Kidney capillary endothelial cell (primary cell): ENCODE data around the gene PPP1R13L.
"Not testable (repeated sequence)": the region's sequence is repeated elsewhere in the genome, so short reads cannot be mapped to it uniquely, and the experiment has no call there.

Experiments used
- DNase-seq: peaks from one replicate; pipeline ENCODE4 v3.0.0-alpha.2; 2018; ENCODE audit warnings: low spot score

PPP1R13L gene

DNA sequence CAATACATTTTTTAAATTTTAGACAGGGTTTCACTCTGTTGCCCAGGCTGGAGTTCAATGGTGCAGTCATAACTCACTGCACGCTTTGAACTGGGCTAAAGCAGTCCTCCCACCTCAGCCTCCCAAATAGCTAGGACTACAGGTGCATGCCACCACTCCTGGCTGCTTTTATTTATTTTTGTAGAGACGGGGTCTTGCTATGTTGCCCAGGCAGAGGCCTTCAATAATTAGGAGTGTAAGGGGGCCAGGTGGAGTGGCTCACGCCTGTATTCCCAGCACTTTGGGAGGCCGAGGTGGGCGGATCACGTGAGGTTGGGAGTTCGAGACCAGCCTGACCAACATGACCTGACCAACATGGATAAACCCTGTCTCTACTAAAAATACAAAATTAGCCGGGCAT, 27.7 kb upstream of the PPP1R13L start:
- not testable (repeated sequence) for DNase-seq

DNA sequence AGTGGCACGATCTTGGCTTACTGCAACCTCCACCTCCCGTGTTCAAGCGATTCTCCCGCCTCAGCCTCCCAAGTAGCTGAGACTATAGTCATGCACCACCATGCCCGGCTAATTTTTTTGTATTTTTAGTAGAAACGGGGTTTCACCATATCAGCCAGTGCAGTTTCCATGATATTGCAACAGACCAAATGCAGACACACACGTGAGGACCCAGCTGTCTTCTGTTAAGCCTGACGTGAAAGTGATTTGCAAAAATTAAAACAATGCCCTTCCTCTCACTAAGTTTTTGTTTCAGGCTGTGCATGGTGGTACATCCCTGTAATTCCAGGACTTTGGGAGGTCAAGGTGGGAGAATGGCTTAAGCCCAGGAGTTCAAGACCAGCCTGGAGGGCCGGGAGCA, 26.1 kb upstream of the PPP1R13L start:
- DNase-seq: not testable (repeated sequence)

DNA sequence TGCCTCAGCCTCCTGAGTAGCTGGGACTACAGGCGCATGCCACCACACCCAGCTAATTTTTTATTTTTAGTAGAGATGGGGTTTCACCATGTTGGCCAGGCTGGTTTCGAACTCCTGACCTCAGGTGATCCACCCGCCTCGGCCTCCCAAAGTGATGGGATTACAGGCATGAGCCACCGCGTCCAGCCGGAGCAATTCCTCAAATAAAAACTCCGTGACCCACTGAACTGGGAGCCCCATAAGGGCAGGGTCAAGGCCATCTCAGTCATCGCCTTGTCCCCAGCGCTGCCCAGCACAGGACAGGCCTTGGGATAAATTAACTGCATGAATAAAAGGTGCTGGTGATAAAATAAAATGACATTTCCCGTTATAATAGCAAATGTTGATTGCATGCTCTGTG, 25.0 kb upstream of the PPP1R13L start:
- DNase-seq: not testable (repeated sequence)

DNA sequence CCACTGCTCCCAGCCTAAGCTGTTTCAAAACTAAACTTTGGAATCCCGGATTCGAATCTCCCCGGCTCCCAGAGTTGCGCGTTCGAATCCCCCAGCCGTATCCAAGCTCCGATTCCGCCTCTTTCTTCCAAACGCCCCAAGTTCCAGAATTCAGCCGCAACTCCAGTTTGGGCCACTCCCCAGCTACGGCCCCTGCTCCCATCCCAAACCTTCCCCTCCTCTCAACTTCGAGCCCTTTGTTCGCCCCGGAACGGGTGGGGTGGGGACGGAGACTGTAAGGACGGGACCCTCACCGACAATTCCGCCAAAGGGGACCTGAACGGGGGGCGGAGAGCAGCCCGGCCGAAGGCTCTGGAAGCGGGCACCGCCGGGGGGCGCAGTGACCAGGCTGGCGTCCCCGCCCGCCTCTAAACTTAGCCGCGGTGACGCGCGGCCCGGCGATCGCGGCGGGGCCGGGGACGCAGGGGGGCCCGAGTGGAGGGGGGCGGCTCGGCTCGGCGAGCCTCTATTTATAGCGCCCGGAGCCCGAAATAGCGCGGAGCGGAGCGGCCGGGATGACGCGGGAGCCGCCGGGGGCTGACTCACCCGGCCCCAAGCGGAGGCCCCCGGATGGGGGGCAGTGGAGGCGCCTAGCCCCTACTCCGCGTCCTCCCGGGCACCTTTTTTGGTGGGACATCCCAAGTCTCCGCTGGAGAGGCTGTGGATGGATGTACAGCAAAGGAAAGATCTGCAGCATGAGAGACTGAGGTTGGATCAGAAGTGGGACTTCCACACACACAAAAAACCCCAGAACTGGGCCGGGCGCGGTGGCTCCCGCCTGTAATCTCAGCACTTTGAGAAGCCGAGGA, 23.7 kb upstream of the PPP1R13L start:
- DNase-seq: peak; percentile 79

DNA sequence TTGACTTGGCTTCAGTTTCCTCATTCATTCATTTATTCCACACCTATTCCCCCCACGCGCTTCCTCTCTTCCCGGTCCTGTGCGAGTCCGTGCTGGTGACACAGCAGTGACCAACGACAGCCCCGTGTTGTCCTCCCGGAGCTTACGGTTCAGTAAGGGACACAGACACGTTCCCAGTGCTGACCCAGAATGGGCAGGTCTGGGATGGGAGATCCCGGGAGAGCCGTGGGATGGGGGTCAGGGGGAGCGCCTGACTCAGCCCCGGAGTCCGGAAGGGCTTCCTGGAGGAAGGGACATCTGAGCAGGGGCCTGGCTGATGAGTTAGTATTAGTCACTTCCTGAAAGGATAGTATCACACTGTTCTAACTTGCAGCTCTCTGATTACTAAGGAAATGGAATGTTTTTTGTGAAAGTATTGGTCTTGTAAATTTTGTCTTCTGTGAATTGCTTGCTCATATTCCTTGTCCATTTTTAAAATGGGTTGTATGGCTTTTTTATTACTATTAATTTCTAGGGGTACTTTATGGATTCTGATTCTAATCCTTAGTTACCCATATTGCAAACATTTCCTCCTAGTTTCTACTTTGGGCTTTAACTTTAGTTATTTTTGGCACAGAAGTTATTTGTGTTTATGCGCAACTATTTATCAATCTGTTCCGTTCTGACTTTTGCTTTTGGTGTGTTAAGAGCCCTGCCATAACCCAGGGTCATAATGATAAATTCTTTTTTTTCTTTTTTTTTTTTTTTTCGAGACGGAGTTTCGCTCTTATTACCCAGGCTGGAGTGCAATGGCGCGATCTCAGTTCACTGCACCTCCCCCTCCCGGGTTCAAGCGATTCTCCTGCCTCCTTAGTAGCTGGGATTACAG, 19.6 kb upstream of the PPP1R13L start:
- DNase-seq: peak; percentile 99

DNA sequence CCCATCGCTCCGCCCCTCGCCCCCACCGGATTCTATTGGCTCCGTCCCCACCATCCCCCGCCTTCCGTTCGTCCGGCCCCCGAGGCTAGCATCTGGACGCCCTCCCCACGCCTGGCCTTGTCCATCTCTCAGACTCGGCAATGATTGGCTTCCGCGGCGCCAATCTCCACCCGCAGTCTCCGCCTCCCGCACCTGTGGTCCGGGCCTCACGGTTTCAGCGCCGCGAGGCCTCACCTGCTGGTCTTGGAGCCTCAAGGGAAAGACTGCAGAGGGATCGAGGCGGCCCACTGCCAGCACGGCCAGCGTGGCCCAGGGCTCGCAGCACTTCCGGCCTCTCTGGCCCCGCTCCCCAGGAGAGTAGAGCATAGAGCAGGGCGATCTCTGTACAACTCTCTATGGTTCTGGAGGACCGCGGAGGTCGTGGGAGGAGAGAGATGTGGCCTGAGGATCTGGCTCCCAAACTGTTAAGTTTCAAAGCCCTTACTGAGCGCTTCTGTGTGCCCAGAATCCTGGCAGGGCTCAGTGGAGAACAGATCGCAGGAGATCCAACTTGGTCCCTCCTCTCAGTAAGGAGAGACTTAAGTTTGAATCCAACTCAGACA, 18.8 kb upstream of the PPP1R13L start, which contains the start of gene ERCC1:
Gene ERCC1 (minus strand): TSS at position 329 of the 602 bp plus-strand sequence. CDS start 543 bp downstream, outside the sequence.
- peak; percentile 88 for DNase-seq

DNA sequence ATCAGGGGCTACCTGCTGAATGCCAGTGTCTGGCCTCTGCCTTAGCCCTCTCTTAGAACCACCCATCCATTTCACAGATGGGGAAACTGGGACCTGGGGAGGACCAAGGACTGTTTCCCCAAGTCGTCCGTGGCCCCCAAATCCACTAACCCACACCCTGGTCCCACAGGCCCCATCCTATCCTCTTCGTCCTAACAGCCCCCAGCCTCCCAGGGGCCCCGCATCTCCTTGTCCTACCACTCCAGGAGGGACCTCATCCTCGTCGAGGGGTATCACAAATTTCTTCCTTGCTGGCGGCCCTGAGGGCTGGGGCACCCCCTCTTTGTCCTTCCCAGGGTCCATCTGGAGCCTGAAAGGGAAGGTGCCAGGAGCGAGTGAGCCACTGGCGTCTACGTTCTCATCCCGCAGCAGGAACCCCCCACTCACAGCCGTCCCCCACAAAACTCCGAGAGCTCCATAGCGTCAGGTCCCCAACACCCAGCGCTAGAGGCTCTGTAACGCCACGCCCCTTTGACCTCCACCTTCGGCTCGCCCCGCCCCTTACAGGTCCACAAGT, 18.2 kb upstream of the PPP1R13L start:
- DNase-seq: no peak

DNA sequence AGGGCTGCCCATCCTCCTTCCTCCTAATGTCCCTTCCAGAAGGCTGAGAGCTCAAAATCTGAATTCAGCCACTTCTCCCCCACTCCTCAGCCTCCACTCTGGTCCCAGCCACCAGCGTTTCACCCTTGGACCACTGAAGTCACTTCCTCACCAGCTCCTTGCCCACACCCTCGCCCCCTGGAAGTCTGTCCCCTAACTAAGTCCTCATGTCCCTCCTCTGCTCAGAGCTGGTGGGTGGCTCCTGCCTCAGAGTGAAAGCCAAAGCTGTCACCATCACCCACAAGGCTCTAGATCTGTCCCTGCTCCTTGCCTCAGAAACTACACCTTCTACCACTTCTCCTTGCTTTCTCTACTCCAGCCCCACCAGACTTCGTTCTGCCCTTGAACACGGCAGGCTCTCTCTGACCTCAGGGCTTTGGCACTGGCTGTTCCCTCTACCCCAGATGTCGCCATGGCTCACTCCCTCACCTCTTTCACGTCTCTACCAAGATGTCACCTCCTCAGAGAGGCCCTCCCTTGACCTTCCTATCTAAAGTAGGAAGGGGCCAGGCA, 17.2 kb upstream of the PPP1R13L start:
- DNase-seq: no peak

DNA sequence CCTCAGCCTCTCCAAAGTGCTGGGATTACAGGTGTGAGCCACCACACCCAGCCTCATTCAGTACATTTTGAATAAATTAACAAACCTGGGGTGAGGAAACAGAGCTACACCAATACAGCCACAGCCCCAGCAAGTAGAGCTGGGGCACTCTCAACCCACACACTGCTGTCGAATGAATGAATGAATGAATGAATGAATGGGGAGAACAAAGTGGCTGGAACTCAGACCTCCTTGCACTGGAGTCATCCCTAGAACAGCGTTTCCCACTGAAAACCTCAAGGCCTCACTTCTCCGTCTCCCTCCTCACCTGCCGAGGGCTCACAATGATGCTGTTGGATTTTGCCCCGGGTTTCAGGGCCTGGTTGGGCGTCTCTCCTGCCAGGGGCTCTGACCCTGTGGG, 16.0 kb upstream of the PPP1R13L start:
- no peak for DNase-seq

DNA sequence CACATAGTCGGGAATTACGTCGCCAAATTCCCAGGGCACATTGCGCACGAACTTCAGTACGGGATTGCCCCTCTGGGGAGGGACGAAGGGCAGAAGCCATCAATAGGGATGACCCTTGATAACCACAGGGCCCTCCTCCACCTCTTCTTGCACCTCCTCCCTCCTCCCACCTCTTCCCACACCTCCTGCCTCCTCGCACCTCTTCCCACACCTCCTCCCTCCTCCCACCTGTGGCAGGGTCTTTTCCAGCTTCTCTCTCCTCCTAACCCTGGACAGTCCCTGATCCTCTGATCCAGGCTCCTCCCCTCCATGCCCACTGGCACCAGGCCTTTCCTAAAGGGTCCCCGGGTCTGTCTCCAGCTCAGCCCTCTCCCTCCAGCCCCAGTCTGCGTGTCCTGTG, 15.5 kb upstream of the PPP1R13L start:
- DNase-seq: no peak

DNA sequence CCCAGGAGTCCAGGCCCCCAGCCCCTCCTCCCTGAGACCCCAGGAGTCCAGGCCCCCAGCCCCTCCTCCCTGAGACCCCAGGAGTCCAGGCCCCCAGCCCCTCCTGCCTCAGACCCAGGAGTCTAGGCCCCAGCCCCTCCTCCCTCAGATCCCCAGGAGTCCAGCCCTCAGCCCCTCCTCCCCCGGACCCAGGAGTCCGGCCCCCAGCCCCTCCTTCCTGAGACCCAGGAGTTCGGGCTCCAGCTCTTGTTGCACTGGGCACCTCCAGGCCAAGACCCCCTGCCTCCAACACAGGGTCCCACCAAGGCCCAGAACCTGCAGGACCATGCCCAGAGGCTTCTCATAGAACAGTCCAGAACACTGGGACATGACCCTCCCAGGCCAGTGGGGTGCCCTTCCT, 15.0 kb upstream of the PPP1R13L start:
- DNase-seq: no peak

DNA sequence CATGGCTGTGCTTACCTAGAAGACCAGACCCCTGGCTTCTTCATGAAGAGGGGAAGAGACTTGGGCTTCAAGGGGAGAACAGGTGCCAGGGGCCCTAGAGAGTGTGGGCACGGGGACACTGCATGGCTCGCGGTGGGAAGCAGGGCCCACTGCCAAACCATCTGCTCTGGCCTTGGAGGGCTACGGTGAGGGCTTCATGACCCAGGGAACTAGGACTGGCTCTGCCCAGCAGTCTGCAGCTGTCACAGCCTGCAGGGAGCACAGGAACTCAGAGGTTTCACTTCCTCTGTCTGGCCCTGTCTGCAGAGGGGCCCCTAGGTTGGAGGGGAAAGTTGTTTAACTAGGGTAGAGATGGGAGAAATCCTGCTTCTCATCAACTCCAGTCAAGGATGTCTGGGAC, 14.5 kb upstream of the PPP1R13L start:
- DNase-seq: no peak

DNA sequence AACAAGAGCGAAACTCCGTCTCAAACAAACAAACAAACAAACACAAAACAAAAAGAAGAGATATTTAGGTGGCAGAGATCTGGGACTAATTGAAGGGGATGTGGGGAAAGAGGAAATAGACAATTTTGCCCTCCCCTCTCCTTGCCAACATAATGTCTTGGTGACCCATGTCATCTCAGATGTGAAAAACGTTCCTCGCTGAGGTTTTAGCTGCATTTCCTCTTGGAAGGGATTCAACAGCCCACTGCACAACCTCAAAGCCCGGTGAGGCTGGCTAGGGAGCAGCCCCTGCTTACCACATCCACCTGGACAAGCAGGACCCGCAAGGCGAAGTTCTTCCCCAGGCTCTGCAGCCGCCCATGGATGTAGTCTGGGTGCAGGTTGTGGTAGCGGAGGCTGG, 13.9 kb upstream of the PPP1R13L start:
- no peak for DNase-seq

DNA sequence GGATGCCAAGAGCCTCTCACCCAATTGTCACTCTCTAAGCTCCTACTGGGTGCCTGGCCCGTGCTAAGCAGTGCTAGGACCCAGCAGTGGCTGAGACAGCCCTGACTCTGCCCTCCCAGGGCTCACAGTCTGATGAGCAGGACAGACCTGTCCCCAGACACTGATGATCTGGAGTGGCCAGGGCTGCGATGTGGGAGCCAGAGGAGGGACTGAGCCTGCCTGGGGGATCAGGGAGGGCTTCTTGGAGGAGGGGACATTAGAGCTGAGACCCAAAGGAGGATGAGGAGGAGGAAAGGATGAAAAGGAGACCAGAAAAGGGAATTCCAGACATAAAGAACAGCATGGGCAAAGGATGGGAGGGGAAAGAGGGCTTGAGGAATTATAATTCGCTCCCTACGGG, 12.3 kb upstream of the PPP1R13L start:
- DNase-seq: no peak

DNA sequence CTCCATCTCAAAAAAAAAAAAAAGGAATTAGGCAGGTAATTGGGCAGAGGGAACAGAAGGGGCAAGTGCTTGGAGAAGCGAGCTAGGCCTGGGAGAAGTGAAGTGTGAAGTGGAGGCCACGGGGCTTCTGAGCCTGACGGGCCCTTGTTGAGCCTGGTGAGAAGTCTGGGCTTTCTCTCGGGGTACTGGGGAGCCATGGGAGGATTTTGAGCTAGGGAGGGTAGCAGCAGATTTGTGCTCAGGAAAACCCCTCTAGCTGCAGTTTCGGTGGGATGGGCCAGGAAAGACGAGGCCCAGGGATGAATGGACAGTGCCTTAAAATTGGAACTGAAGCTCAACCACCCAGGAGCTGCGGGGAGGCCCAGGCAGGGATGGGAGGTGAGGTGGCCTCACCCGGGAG, 9.6 kb upstream of the PPP1R13L start:
- no peak for DNase-seq

DNA sequence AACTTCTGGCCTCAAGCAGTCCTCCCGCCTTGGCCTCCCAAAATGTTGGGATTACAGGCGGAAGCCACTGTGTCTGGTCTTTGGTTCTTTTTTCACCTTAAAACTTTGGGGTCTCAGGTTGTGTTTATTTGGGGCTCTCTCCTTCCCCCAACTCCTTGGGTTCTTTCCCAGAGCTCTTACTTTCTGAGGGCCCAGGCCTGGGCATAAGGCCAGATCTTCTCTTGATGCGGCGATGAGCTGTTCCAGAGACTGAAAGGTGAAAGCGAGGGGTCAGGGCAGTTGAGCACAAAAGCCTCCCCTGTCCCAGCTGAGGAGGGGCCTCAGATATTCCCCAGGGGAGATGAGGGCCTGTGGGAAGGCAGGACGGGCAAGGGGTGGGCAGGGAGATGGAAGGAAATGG, 8.6 kb upstream of the PPP1R13L start:
- no peak for DNase-seq

DNA sequence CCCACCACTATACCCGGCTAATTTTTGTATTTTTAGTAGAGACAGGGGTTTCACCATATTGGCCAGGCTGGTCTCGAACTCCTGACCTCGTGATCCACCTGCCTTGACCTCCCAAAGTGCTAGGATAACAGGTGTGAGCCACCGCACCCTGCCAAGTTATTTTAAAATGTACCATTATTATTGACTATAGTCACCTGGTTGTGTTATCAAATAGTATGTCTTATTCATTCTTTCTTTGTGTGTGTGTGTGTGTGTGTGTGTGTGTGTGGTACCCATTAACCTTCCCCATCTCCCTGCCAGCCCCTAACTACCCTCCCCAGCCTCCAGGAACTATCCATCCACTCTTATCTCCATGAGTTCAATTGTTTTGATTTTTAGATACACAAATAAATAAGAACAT, 5.5 kb upstream of the PPP1R13L start:
- DNase-seq: not testable (repeated sequence)

DNA sequence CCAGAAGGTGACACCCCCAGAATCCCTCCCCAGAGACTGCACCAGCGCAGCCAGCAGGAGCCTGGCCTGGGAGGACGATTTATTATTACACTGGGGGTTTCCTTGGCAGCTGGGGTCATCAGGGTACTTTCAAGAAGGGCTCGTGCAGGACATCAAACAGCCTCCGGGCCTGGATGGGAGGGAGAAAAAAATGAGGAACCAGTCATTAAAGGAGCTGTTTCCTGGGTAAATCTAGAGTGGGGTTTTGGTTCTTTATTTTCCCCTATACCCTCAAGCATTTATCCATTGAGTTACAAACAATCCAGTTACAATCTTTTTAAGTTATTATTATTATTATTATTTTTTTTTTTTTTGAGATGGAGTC, 4.7 kb upstream of the PPP1R13L start:
- DNase-seq: no peak

DNA sequence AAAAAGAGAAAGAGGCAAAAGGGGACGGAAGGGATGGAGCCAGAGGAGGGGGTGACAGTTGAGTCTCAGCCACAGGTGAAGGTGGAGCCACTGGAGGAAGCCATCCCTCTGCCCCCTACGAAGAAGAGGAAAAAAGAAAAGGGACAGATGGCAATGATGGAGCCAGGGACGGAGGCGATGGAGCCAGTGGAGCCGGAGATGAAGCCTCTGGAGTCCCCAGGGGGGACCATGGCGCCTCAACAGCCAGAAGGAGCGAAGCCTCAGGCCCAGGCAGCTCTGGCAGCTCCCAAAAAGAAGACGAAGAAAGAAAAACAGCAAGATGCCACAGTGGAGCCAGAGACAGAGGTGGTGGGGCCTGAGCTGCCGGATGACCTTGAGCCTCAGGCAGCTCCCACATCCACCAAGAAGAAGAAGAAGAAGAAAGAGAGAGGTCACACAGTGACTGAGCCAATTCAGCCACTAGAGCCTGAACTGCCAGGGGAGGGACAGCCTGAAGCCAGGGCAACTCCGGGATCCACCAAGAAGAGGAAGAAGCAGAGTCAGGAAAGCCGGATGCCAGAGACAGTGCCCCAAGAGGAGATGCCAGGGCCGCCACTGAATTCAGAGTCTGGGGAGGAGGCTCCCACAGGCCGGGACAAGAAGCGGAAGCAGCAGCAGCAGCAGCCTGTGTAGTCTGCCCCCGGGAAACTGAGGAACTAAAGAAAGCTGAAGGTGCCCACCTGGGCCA, 4.1 kb upstream of the PPP1R13L start:
- DNase-seq: no peak

DNA sequence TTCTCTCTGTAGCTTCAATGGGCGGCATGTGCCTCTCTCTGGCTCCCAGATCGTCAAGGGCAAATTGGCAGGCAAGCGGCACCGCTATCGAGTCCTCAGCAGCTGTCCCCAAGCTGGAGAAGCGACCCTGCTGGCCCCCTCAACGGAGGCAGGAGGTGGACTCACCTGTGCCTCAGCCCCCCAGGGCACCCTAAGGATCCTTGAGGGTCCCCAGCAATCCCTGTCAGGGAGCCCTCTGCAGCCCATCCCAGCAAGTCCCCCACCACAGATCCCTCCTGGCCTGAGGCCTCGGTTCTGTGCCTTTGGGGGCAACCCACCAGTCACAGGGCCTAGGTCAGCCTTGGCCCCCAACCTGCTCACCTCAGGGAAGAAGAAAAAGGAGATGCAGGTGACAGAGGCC, 3.3 kb upstream of the PPP1R13L start:
- no peak for DNase-seq

DNA sequence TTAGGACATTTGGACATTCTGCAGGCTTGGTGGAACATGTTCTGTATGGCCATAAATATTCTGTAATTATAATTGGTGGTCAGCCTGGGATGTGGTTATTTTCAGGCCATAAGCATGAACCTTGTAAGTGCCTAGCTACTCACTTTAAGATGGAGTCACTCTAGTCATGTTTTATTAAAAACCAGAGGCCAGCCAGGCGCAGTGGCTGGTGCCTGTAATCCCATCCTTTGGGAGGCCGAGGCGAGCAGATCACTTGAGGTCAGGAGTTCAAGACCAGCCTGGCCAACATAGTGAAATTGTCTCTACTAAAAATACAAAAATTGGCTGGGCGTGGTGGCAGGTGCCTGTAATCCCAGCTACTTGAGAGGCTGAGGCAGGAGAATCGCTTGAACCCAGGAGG, 2.7 kb upstream of the PPP1R13L start:
- DNase-seq: not testable (repeated sequence)

DNA sequence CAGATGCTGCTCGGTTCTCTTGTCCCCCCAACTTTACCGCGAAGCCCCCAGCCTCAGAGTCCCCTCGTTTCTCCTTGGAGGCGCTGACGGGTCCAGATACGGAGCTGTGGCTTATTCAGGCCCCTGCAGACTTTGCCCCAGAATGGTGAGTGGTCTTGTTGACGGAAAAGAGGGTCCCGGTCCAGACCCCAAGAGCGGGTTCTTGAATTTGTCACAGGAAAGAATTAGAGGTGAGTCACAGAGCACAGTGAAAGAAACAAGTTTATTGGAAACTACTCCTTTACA, 2.2 kb upstream of the PPP1R13L start:
- no peak for DNase-seq
